OCI-LY7 (cell line): ENCODE measurements around the gene SEC24D.

Experiments
- CTCF ChIP-seq: fragments of 200-600 bp; sonication (generic); conservative IDR thresholded peaks from 2 replicates; pipeline ENCODE4 v1.5.1; 2014; ENCODE audit warnings: mild to moderate bottlenecking, antibody characterized with exemption, low read length, moderate library complexity, mixed read lengths
- EZH2phosphoT487 ChIP-seq: fragments of 200-600 bp; sonication (generic); IDR thresholded peaks from 2 replicates; pipeline ENCODE4 v1.6.1; 2018; ENCODE audit warnings: low read depth, borderline replicate concordance, mild to moderate bottlenecking, mixed run types, antibody characterized with exemption, low read length, moderate library complexity, mixed read lengths

GRCh38 chr4:118784776-118785175 is 51.1 kb downstream of the SEC24D start:
- TF ChIP-seq CTCF (no peak), EZH2phosphoT487 (no peak)
